Activated CD4-positive, alpha-beta T cell treated with anti-CD3 and anti-CD28 coated beads, Interleukin-2, amount 50 U/mL, for 16 hours (primary cell): ENCODE results near the gene SLIT3.
"Not testable (repeated sequence)": the region's sequence is repeated elsewhere in the genome, so short reads cannot be mapped to it uniquely, and the experiment has no call there.

ENCODE experiments used
- DNase-seq: peaks from one replicate; pipeline ENCODE4 v3.0.0-alpha.2; 2020

SLIT3 gene

DNA sequence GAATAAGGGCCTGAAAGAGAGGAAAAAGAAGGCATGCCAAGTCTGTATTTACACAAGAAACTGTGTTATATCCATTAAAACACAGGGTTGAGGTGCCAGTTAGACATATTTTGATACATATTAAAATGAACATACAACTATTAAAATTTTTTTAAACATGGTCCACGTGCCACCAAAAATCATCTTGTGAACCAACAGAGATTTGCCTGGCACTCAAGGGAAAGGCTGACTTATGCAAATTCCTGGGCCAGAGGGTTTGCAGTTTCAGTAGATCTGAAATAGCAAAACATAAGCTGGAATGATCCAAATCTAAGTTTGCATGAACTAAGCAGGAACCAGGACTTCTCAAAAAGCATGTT is 168.7 kb downstream of the SLIT3 start:
- no peak for DNase-seq

DNA sequence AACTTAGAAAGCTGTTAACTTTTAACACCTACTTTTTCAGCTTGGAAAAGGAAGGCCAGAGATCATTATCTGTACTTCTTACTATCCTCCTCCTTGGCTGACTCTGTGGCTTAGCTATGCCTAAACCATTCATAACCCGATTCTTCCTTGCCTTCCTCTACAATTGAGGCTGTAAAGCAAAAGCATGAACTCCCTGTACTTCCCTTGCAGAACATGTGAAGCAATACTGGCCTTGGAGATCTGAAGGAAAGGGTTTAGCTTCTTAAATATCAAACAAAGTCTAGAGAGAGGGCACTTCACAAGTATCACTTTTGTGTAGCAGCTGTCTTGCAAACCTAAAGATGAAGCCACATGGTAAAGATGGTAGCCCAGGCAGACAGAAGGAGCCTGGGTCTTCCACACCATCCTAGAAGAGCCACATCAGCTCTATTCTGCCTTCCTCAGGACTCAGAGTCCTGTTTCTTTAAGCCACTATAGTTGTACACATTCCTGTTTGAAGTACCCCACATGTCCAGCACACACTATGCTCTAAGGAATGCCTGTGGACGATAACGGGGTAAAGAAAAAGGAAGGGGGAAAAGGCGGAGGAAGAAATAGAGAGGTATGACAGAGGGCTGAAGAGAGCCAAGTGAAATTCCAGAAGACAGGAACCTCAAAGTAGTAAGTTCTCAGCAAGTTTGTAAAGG is 169.2 kb downstream of the SLIT3 start:
- DNase-seq = no peak

DNA sequence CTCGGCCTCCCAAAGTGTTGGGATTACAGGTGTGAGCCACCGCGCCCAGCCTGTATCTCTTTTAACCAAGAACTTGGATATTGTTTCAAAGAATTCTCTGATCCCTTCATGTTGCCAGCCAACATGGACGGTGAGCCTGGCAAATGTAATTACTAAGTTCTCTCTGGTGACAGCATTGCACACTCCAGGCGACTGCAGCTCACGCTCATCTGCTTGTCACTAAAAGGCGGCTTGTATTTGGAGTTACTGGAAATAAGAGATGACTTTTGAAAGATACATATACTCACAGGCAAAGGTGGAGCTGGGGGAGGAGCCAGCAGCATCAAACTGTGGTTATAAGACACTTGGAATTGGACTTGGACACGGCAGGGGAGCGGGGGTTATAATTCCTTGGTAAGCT is 172.3 kb downstream of the SLIT3 start:
- DNase-seq = no peak

DNA sequence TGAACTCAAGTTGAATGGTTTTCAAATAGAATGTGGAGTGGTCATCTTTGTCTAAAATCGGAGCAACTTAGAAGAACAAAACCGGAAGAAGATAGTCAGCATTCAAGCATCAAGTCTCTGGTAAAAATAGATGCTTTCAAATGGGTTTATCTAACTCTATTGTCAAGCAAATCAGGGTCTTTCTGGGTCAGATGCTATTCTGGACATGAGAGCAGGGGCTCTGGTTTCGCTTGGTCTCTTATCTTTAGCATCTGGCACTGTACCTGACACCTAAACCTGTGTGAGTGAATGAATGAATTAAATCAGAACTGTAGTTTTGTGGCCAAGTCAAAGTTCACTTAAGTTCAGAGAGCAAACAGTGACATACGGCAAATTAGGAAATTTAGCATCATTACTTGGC is 173.5 kb downstream of the SLIT3 start:
- no peak for DNase-seq

DNA sequence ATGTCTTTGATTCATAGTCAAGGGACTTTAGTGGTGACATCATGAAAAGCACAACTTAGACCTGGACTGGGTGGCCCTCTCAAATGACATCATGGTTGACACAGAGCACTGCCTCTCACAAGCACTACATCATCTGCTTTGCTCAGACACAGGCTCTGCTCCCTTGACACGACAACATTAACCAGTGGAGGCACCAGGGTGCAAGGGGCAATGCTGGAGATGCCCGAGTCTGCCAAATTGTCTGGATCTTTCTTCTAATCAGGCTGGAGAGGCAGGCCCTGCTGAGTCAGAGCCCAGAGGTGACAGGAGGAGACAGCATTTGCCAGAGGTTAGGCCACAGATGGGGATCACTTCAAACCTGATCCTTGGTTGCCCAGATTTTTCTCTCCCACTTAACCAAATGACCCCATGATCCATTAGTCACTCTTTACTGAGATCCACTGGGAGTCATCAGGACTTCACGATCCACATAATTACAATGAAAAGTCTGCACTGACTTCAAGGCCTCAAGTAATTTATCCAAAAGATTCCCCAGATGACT is 174.4 kb downstream of the SLIT3 start:
- no peak for DNase-seq

DNA sequence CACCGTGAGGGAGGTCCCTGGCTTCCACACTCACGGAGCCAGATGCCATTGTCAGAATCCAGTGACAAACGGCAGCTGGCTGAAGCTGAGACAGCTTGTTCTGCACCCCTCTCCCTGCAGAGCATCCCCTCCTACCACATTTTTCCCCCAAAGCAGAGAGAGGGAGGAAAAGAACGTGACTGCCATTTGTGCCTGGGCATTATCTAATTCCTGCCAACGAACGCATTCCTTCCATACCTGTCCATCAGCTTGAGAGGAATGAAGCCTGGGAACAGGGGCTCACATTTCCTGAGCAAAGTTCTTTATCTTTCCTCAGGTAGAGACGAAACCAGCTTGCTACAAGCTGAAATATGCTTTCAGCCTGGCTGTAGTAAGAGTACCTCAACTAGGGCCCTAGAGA is 175.4 kb downstream of the SLIT3 start:
- no peak for DNase-seq

DNA sequence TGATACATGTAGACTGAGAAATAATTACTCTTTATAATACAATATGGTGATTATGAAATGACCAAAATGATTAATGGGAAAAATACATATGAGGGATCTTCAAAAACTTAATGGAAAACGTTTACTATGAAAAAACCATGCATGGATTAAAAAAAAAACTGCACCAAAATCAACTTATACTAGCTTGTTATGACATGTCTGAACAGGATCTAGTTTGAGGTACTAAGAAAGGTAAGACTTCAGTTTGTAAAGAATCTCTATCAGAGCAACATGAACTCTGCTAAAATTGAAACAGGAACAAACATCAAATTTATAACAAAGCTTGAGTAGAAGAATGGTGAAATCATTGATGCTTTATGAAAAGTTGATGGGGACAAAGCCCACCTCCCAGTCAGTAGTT is 178.0 kb downstream of the SLIT3 start:
- DNase-seq = no peak

DNA sequence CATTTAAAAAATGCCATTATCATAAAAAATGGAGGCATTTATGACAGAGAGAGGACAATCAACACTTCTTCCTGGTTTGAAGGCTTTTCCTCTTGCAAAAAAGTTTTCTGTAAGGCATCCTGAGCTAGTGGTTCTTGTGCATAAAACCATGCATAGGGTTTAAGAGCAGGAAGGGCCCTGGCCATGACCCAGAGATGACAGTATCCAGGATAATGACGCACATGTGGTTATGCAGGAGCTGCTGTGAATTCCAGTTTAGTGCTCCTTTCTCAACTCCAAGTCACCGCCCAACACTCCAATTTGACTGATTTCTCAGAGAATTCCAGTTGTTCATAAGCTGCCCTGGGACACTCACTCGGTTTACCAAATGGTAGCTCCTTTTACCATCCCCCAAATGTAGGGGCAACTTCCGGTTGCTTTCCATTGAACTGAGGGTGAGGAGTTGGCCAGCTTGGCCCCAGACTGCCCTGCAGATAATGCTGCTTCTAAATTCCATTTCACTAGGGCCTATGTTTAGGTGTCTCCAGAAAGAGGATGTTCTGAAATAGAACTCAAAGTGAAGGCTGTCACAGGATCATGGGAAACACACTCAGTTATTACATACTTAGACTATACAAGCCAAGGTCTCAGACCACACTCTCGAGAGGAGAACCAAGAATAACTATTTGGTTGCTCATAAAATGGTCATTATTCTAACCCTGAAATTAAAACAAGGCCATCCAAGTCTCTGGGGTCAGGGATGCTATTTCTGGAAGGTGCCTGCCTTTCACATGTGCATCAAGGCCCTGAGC is 179.1 kb downstream of the SLIT3 start:
- no peak for DNase-seq

DNA sequence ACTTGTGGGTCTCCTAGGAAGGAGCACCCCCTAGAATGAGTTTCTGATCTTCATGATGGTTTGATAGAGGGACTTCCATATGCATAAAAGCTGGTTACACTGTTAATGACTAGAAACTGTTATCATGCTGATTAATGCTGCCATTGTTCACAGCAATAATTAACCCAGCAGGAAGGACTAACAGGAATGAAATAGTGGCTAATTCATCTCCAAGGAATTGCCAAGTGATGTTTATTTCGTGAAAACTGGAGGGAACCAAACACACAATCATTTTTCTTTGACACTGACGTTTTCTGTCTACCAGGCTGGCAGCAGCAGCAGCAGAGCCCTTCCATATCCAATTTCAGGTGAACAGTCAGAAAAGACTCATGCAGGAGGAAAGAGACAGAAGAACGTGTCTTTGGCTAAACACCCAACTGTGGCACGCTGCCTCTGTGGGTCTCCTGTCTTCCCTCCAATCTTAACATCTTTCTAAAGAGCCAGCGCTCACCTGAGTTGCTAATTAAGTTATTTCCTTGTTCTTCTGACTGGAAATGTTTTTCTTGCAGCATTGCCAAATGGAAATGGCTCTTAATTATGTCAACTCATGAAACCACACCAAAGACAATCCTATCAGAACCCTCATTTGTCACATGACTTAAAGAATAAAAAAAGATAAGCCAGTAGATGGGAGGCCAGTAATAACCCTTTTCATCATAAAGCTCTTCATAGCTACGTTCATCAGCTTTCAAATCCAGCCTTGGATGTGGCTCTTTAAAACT is 181.5 kb downstream of the SLIT3 start:
- no peak for DNase-seq

DNA sequence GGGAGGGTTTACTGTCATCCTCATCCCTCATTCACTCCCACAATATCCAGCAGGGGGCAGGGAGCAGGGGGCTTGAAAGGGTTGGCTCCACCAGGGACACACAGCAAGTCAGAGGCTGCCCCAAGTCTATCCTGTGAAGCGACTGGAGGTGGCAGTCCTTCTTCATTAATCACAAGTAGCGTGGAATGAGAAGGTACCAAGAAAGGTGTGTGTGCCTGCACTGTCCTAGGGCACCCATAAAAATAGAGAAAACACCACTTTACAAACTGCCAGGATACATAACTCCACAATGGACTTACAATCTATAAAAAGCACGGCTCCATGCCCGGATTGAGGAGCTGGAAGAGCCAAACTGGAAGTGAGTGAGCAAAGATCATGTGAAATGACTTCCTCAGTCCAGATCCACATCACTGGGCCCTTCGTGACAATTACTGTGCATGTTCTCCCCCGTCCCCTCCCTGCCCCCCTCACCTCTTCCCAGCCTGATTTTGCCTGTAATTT is 183.9 kb downstream of the SLIT3 start:
- no peak for DNase-seq

DNA sequence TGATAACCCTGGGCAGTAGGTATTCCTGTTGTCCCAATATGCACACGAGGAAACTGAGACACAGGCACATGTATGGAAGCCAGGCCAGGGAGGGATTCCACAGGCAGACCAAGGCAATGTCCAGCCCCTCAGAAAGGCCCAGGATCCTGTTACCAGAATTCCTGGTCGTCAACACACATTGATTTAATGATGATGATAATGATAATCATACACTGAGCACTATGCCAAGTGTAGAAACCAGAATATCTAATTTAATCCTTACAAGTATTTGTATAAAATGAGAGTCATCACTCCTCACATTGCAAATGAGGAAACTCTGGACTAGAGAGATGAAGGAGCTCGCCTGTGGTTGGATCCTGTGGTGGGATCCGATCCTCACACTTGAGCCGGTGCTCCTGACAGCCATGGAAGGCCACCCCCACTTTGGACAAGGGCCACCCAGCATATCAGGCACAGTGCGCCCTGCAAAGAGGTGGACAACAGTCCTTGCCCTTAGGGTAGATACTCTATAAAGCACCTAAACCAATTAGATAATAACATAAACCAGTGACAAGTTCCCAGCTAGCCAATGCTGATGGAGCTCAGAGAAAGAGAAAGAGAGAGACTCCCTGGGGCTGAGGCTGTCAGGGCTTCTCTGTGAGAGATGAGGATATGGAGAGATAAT is 185.3 kb downstream of the SLIT3 start:
- DNase-seq = no peak

DNA sequence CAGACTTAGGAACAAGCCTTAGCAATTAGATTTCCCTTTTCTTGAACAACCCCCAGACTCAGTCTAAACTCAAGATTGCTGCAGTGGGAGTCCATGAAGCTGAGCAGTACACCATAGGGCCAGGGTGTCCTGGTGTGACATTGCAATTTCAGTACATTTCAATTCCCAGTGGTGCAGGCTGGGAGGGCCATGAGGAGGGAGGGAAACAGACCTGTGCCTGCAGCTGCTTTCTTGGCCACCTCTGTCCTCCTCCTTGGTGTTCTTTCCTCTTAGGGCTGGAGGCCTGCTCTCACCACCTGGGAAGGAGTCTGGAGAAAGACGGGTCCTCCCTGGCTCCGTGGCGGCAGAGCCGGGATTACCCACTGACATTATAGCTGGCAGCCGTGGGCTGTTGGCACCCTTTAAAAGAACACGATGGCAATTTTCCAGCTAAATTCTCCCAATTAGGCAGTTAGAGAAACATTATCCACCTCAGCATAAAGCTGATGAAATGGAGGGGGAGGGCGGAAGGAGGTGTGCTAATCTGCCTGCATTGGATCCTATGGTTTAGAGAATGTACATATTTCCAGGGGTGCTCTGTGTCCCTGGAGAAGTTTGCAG is 186.4 kb downstream of the SLIT3 start:
- no peak for DNase-seq

DNA sequence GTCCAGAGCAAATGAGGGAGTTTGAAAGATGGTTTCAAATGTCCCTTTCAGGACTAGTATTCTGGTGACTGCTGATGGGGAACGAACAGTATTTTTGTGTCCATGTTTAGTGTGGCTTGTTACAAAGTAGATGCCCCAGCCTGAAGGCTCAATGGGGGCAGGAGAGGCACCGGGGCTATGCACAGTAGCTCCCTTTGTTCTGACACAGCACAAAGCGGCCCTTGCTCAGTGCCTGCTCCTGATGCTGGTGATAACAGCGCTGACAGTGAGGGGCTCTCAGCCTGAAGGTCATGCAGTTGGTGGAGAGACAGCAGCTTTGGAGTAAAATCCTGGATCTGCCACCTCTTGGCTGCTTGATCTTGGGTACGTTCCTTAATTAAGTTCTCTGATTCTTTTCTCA is 188.9 kb downstream of the SLIT3 start:
- no peak for DNase-seq

DNA sequence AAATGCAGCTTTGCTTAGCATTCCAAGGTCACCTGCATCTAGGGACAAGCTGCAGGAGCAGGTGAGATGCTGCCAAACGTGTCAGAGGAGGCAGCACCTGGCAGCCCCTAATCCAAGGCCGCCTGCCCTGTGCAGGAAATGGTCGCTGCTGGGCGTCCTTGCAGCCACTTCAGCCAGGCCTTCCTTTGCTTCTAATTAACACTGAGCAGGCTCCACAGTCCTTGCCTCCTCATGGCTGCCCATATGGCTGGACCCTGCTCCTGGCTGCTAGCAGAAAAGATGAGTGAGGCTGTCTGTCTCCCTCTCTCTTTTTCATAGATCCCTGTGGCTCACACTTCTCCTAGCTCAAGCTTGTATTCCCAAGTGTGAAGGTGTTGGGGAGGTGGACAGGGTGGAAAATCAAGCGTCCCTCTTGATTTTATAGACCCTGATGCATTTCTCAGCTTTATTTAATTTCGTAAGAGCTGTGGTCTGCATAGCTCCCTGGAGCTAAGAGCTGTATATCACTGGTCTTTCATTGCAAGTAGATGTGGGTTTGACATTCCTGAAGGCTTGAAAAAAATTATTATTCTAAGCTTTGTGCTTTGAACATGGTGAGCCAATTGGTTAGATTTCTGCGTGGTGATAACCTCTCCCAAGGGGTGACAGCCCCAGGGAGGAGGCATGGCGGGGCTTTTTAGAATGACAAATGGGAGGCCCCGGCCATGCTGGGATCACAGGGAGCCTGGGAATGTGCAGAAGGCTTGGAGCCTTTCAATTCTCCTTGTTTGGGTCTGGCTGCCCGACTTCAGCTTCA is 193.8 kb downstream of the SLIT3 start:
- DNase-seq = no peak

DNA sequence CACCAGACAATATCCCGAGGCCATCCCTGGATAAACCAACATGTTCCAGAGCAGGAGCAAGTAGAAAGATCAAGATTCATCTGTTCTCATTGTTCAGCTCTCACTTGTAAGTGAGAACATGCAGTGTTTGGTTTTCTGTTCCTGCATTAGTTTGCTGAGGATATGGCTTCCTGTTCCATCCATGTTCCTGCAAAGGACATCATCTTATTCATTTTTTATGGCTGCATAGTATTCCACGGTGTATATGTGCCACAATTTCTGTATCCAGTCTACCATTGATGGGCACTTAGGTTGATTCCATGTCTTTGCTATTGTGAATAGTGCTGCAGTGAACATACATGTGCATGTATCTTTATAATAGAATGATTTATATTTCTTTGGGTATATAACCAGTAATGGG is 195.4 kb downstream of the SLIT3 start:
- not testable (repeated sequence) for DNase-seq

DNA sequence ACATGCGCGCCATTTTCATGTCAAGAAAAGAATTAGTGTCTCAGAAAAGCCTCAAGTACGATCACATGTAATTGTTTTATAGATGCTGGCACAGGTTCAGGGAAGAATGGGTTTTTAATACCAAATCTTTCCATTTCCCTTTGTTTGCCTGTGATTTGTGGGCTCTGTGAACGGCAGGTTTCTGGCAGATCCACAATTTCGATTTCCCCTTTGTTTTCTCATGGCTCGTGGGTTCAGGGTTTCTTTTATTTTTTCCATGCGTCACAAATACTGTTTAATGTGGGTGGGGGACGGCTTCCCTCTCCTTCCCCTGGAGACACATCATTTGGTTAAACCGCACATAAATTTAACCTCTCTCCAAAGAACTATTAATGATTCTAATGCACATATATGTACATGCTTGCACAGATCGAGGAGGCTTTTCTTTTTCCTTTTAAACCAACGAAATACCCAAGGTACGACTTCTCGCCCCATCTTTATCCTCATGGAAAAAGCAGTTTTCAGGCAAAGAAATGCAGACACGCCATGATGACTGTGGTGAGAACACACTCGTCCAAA is 195.9 kb downstream of the SLIT3 start:
- DNase-seq = no peak

DNA sequence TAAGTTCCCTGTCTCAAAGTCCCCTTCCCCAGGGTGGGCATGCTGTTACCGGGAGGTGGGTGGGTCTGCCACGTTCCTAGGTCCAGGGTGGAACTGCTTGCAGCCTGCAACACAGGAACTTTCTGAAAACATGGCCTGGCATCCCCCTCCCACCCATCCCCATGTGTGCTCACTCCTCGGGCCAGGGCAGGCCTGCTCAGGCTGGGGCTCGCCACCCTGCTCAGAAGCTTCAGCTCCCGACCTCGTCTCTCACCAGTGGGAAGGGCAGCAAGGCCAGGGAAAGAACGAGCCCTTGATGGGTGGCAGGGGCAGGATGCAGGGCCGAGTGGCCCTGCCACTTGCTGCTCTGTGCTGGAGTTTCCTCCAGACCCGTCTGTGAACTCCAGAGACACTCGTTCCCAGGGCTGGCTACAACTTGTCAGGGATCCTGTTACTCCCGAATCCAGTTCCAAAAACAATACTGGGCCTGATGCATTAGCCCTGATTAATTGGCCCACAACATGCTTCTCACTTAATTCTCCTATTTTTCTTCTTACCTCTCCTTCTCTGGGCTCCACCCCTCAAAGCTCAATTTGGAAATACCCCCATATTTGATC is 197.3 kb downstream of the SLIT3 start:
- no peak for DNase-seq

DNA sequence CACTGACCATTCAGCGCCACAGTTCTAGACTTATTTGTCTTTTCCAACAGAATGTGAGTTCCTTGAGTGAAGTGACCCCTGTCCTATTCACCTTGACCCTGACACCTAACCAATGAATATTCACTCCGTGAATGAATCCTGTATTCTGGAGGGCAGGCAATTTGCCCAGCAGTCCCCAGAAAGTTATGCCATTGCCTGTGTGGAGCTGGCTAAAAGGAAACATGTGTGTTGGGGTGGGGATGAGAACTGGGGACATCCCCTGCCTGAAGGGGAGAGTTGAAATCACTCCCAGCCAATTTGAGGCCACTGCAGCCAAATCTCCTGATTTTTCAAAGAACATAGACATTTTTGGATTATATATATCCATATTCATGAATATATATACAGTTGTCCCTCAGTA is 199.0 kb downstream of the SLIT3 start:
- DNase-seq = no peak

DNA sequence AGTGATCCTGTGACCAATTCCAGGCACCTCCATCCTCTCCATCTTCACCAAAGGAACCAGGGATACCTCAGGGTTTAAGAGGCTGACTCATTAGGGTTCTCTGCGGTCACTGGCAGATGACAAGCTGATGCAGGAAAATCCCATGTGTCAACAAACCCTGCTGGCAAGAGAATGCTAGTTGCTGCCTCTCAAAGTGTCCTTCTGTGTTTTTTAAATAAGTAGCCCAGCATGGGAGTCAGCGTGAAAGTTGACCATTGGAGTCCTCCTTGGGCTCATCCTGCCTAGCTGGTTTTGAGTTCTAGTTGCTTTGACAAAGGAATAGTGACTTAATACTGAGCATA is 200.2 kb downstream of the SLIT3 start:
- no peak for DNase-seq

DNA sequence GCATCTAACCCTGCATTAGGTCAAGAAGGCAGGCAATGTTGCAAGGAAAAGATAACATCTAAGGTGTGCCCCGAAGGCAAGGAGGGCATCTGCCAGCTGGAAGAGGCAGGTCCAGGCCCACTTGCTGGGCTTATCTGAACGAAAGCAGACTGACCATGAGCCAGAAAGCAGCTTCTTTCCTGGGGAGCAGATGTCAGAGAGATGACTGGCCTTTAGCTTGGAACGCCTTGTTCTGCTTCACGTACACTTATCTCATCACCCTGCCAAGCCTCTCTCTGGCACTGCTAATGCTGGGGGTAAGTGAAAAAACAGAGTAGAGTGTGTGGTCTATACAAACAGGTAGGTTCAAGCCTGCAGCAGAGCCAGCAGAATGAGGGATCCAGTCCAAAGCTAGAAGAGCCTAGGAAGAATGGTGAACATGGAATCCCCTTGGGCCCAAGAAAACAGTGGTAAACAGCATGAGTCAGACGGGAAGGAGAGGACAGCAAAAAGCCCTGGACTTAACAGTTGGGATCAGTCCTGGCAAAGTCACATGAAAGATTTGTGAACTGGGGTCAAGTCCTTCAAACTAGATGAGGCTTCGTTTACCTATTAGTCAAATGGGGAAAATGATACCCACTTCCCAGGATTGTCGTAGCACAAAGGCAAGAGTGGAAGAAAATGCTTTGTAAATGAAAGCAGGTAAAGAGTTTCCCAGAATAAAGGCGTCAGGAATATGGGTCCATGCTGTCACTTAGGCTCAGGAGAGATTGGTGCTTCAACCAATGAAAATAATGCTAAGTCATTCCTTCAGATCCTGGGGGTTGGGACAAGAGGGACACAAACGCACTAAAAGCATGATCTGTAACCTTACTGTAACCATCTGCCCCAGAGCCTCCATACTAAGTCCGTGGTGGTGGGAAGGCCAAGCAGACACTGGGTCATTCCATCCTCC is 200.9 kb downstream of the SLIT3 start:
- no peak for DNase-seq
